Activated CD8-positive, alpha-beta T cell treated with anti-CD3 and anti-CD28 coated beads, Interleukin-2, amount 10 ng/mL, durations not matched to agents 7 days and 5 days (primary cell): Measurements from ENCODE around the gene RAB40C. TPM values are rescaled to one million over a fixed set of nuclear protein-coding genes. Genes with fewer than 3 reads are reported as not detected.

Experiments
- ATAC-seq: fragments of 150-1000 bp; cut with Tn5 transposase; one replicate; pipeline ENCODE4 v1.10.0; 2021; ENCODE audit warnings: moderate library complexity
- CTCF ChIA-PET: fragments of 350-600 bp; sonication (Branson Sonifier 250); formaldehyde crosslinking; loops from one replicate; lab custom pipeline; 2021; ENCODE audit warnings: antibody characterized with exemption; lab: Charles Lee
- POLR2A ChIA-PET: fragments of 350-600 bp; sonication (Branson Sonifier 250); formaldehyde crosslinking; loops from one replicate; lab custom pipeline; 2021; ENCODE audit warnings: antibody characterized with exemption; lab: Charles Lee
- DNase-seq: peaks from one replicate; pipeline ENCODE4 v3.0.0-alpha.2; 2020
- H3K27ac Mint-ChIP-seq: one replicate; pipeline ENCODE4 v1.8.0; 2021; ENCODE audit warnings: mild to moderate bottlenecking, mixed read lengths
- H3K27me3 Mint-ChIP-seq: one replicate; pipeline ENCODE4 v1.8.0; 2021; ENCODE audit warnings: low read depth, mixed read lengths
- H3K36me3 Mint-ChIP-seq: one replicate; pipeline ENCODE4 v1.8.0; 2021; ENCODE audit warnings: low read depth, mixed read lengths
- H3K4me1 Mint-ChIP-seq: one replicate; pipeline ENCODE4 v1.8.0; 2021; ENCODE audit warnings: low read depth, mixed read lengths
- H3K4me3 Mint-ChIP-seq: one replicate; pipeline ENCODE4 v1.8.0; 2021; ENCODE audit warnings: mild to moderate bottlenecking, mixed read lengths
- H3K9me3 Mint-ChIP-seq: one replicate; pipeline ENCODE4 v1.8.0; 2022; ENCODE audit warnings: mixed read lengths; ENCODE audit not compliant: insufficient read depth
- total RNA-seq, 2 experiments: library from RNA; stranded (reverse); gene quantifications; one replicate each; pipeline ENCODE4 v1.2.3, GENCODE V29; 2021

Gene RAB40C
- total RNA-seq, 2 experiments from 2014 or later, result 13.1 to 15.0 TPM

DNA sequence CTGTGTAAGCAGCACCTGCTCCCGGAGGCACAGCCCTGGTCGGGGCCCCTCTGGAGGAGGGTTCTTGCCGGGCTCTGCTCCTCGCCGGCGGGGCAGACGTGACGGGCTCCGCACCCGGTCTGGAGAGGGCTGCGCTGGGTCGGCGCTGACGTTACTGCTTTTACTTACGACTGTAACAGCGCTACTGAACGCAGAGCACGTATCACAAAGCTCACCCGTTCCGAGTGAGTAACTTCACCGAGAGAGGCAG lies 1.3 kb upstream of the RAB40C start:
- Mint-ChIP-seq H3K9me3 (no peaks in the 10 kb centered on the region), H3K4me1 (peaks cover 33% of the 10 kb centered on the region), H3K27me3 (no peaks in the 10 kb centered on the region), H3K27ac (peak overlapping the region; percentile 99), H3K36me3 (peaks cover 2% of the 10 kb centered on the region), H3K4me3 (peak overlapping the region; percentile 84)
- POLR2A ChIA-PET, result interaction anchor here (0.7 to 1.4 kb wide), 6 partner anchors 9 to 1376 kb away, joined by 3 read pairs; partner anchors contain the start of genes METTL26, RPS2 and WFIKKN1
- CTCF ChIA-PET, result interaction anchor here (1.1 kb wide), 1 partner anchor 9 kb away, joined by 3 read pairs; no protein-coding TSS in a partner anchor
- peak; percentile 75 for DNase-seq
- ATAC-seq, result peak; percentile 13

- Mint-ChIP-seq H3K4me3 (peak overlapping the region; percentile 84), H3K36me3 (peaks cover 2% of the 10 kb centered on the region), H3K27ac (peak overlapping the region; percentile 99), H3K4me1 (peaks cover 34% of the 10 kb centered on the region), H3K9me3 (no peaks in the 10 kb centered on the region), H3K27me3 (no peaks in the 10 kb centered on the region)
- DNase-seq (peak; percentile 98), ATAC-seq (peak; percentile 78)
- POLR2A ChIA-PET, result interaction anchor here (0.5 to 1.4 kb wide), 6 partner anchors 9 to 1376 kb away, joined by 3 read pairs; partner anchors contain the start of genes RPS2 and WFIKKN1
- CTCF ChIA-PET, result interaction anchor here (1.1 kb wide), 1 partner anchor 10 kb away, joined by 3 read pairs; no protein-coding TSS in a partner anchor
Observed at GRCh38 chr16:588889-589657, 793 bp upstream of the RAB40C start.

DNA sequence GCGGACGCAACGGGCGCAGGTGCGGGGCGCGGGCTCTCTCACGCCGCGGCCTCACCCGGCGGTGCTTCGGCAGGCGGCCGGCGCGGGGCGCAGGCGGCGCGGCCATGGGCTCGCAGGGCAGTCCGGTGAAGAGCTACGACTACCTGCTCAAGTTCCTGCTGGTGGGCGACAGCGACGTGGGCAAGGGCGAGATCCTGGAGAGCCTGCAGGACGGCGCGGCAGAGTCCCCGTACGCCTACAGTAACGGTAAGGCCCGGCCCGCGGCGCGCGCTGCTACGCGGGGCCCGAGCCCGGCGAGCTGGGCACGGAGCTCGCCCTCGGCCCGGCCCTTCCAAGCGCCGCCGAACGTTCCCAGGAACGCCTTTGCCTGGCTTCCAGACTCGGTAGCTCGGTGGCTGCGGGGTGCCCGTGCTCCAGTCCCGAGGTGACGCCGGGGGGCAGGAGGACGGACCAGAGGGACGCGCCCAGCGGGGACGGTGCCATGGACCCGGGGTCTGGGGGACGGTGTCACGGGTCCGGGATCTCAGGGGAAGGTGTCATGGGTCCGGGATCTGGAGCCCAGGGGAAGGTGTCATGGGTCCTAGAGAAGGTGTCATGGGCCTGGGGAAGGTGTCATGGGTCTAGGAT lies 435 bp downstream of the RAB40C start:
- Mint-ChIP-seq H3K27ac (peak overlapping the region; percentile 65), H3K27me3 (no peaks in the 10 kb centered on the region), H3K9me3 (no peaks in the 10 kb centered on the region), H3K4me1 (peaks cover 34% of the 10 kb centered on the region), H3K36me3 (peaks cover 2% of the 10 kb centered on the region), H3K4me3 (peak overlapping the region; percentile 79)
- ATAC-seq (peak; percentile 2), DNase-seq (no peak)
- ChIA-PET CTCF (interaction anchor here (0.6 kb wide), 1 partner anchor 90 kb away, joined by 3 read pairs; the partner anchor contains the start of gene STUB1), POLR2A (interaction anchor here (1.5 kb wide), 1 partner anchor 20 kb away, joined by 3 read pairs; no protein-coding TSS in a partner anchor)

DNA sequence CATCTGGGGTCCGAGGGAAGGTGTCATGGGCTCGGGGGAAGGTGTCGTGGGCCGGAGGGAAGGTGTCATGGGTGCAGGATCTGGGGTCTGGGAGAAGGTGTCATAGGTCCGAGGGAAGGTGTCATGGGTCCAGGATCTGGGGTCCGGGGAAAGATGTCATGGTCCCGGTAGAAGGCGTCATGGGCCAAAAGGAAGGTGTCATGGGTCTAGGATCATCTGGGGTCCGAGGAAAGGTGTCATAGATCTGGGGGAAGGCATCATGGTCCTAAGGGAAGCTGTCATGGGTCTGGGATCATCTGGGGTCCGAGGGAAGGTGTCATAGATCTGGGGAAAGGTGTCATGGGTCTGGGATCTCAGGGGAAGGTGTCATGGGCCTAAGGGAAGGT lies 942 bp downstream of the RAB40C start:
- CTCF ChIA-PET, result interaction anchor here (0.6 kb wide), 1 partner anchor 89 kb away, joined by 3 read pairs; the partner anchor contains the start of gene STUB1
- POLR2A ChIA-PET, result interaction anchor here (1.5 kb wide), 1 partner anchor 19 kb away, joined by 3 read pairs; no protein-coding TSS in a partner anchor
- Mint-ChIP-seq H3K36me3 (peaks cover 2% of the 10 kb centered on the region), H3K9me3 (no peaks in the 10 kb centered on the region), H3K4me3 (peak overlapping the region; percentile 79), H3K27ac (peak overlapping the region; percentile 65), H3K4me1 (peaks cover 34% of the 10 kb centered on the region), H3K27me3 (no peaks in the 10 kb centered on the region)
- ATAC-seq (no peak), DNase-seq (no peak)

GRCh38 chr16:591231-591630 lies 1.4 kb downstream of the RAB40C start:
- Mint-ChIP-seq H3K4me1 (peaks cover 34% of the 10 kb centered on the region), H3K27ac (peak overlapping the region; percentile 65), H3K4me3 (peak overlapping the region; percentile 79), H3K27me3 (no peaks in the 10 kb centered on the region), H3K9me3 (no peaks in the 10 kb centered on the region), H3K36me3 (peaks cover 2% of the 10 kb centered on the region)
- no peak for DNase-seq
- ATAC-seq, result no peak
- POLR2A ChIA-PET, result interaction anchor here (1.5 kb wide), 1 partner anchor 19 kb away, joined by 3 read pairs; no protein-coding TSS in a partner anchor
- CTCF ChIA-PET, result no interaction called here

- CTCF ChIA-PET, result no interaction called here
- Mint-ChIP-seq H3K4me3 (peak overlapping the region; percentile 5), H3K27ac (no peak overlapping the region), H3K9me3 (no peaks in the 10 kb centered on the region), H3K27me3 (no peaks in the 10 kb centered on the region), H3K4me1 (peaks cover 34% of the 10 kb centered on the region), H3K36me3 (peaks cover 7% of the 10 kb centered on the region)
- ATAC-seq (no peak), DNase-seq (no peak)
- POLR2A ChIA-PET, result no interaction called here
Observed at GRCh38 chr16:591892-592517, 2.1 kb downstream of the RAB40C start.

- H3K27ac Mint-ChIP-seq, result no peak overlapping the region
Observed at GRCh38 chr16:592518-593306, 2.8 kb downstream of the RAB40C start.

DNA sequence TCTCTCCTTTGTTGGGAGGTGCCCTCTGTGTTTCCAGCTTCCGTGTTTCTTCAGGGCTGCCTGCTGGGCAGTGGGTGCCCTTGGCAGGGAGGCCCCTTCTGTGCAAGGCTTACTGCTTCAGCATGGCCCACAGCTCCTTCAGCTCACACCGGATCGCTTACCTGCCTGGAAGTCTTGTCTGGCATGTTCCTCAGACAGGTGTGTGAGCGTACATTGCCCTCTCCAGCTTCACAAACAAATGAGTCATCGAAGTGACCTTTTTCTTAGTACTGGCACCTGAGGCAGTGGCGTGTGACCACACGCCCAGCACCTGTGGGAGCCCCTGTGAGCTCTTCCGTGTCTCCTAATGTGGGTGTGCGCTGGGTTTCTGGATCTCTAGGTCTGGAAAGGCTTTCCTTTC lies 3.5 kb downstream of the RAB40C start:
- POLR2A ChIA-PET, result no interaction called here
- peak overlapping the region; percentile 9 for H3K27ac Mint-ChIP-seq
- CTCF ChIA-PET, result no interaction called here
- H3K36me3 Mint-ChIP-seq, result peaks cover 5% of the 10 kb centered on the region
- DNase-seq (no peak), ATAC-seq (no peak)
- H3K4me3 Mint-ChIP-seq, result no peak overlapping the region
- no peaks in the 10 kb centered on the region for H3K27me3 Mint-ChIP-seq
- peaks cover 27% of the 10 kb centered on the region for H3K4me1 Mint-ChIP-seq
- no peaks in the 10 kb centered on the region for H3K9me3 Mint-ChIP-seq

More at GRCh38 chr16:592518-593306, 2.8 kb downstream of the RAB40C start:
- Mint-ChIP-seq H3K36me3 (peaks cover 5% of the 10 kb centered on the region), H3K9me3 (no peaks in the 10 kb centered on the region), H3K27me3 (no peaks in the 10 kb centered on the region), H3K4me1 (peaks cover 29% of the 10 kb centered on the region), H3K4me3 (no peak overlapping the region)
- no peak for ATAC-seq
- no peak for DNase-seq
- CTCF ChIA-PET, result no interaction called here
- POLR2A ChIA-PET, result no interaction called here

- DNase-seq (no peak), ATAC-seq (no peak)
- POLR2A ChIA-PET, result no interaction called here
- Mint-ChIP-seq H3K36me3 (peaks cover 7% of the 10 kb centered on the region), H3K27ac (no peak overlapping the region), H3K9me3 (no peaks in the 10 kb centered on the region), H3K4me1 (peaks cover 27% of the 10 kb centered on the region), H3K27me3 (no peaks in the 10 kb centered on the region), H3K4me3 (no peak overlapping the region)
- CTCF ChIA-PET, result no interaction called here
Observed at GRCh38 chr16:593807-594206, 3.9 kb downstream of the RAB40C start.

DNA sequence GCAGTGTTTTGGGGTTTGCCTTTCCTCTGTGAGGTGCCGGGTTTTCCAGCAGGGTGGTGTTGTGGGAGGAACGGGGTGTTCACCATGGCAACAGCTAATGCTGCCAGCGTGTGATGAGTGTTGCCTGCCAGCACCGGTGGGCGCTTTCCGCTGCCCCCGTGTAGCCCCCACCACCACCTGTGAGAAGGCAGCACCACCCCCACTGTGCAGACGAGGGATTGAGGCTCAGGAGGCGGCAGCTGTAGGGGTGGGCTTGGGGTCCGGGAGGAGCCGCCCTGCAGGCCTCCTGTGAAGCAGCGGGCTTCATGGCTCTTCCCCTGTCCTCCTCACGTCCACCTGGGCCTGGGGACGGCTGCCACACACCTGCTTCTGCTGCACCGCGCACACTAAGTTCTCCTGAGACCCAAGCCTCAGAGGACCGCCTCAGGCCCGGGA lies 5.2 kb downstream of the RAB40C start:
- CTCF ChIA-PET, result no interaction called here
- Mint-ChIP-seq H3K4me1 (peaks cover 27% of the 10 kb centered on the region), H3K4me3 (no peak overlapping the region), H3K27ac (no peak overlapping the region), H3K9me3 (no peaks in the 10 kb centered on the region), H3K36me3 (peaks cover 9% of the 10 kb centered on the region), H3K27me3 (no peaks in the 10 kb centered on the region)
- ATAC-seq, result no peak
- no peak for DNase-seq
- POLR2A ChIA-PET, result no interaction called here
